K562 (cell line): ENCODE results near the gene ORC1. TPM values are rescaled to one million over a fixed set of nuclear protein-coding genes. Genes with fewer than 3 reads are reported as not detected.
A peak's percentile ranks its signal among the peaks of the same experiment; 100 is the strongest.

Source experiments
- ATF6 ChIP-seq: sonication (generic); formaldehyde crosslinking; IDR thresholded peaks from 2 replicates; pipeline ENCODE4 v1.4.0; 2020; ENCODE audit warnings: mild to moderate bottlenecking, missing genetic modification reagents
- CBX3 ChIP-seq, 2 experiments: IDR thresholded peaks; 1 replicate in 1 of 2; 2 replicates in 1 of 2; pipeline ENCODE4 v1.6.1; 2012; ENCODE audit warnings: inconsistent platforms in 2 of 2, low read length in 2 of 2, borderline replicate concordance in 1 of 2, control low read depth in 1 of 2
- DPF2 ChIP-seq: fragments of 450-650 bp; IDR thresholded peaks from 2 replicates; pipeline ENCODE4 v1.6.1; 2016
- E2F5 ChIP-seq: sonication (generic); formaldehyde crosslinking; IDR thresholded peaks from 2 replicates; pipeline ENCODE4 v1.8.0; 2022; ENCODE audit warnings: mild to moderate bottlenecking, missing genetic modification reagents
- EHMT2 ChIP-seq: fragments of 450-650 bp; IDR thresholded peaks from 2 replicates; pipeline ENCODE4 v1.6.1; 2018; ENCODE audit warnings: antibody characterized with exemption
- HBP1 ChIP-seq: fragments of 450-650 bp; formaldehyde crosslinking; IDR thresholded peaks from 2 replicates; pipeline ENCODE4 v1.4.0; 2022; ENCODE audit warnings: missing genetic modification characterization
- HNRNPL ChIP-seq: fragments of 200-400 bp; formaldehyde crosslinking; IDR thresholded peaks from 2 replicates; pipeline ENCODE4 v1.6.1; 2017; ENCODE audit warnings: low read depth, mild to moderate bottlenecking, low read length
- MTA1 ChIP-seq: fragments of 450-650 bp; IDR thresholded peaks from 2 replicates; pipeline ENCODE4 v1.6.1; 2017; ENCODE audit warnings: borderline replicate concordance
- PHF21A ChIP-seq: fragments of 450-650 bp; IDR thresholded peaks from 2 replicates; pipeline ENCODE4 v1.6.1; 2017; ENCODE audit warnings: low read depth, borderline replicate concordance
- PYGO2 ChIP-seq: fragments of 450-650 bp; IDR thresholded peaks from 2 replicates; pipeline ENCODE4 v1.6.1; 2016; ENCODE audit warnings: mild to moderate bottlenecking, missing genetic modification characterization, moderate library complexity, missing compliant biosample characterization
- REST ChIP-seq, 2 experiments: fragments of 450-650 bp; formaldehyde crosslinking in 1 of 2; IDR thresholded peaks; 2 replicates each; pipeline versions ENCODE4 v1.4.0 to v1.6.1; 2014 to 2020; ENCODE audit warnings: mild to moderate bottlenecking in 2 of 2, borderline replicate concordance in 1 of 2, low read depth in 1 of 2
- ZNF79 ChIP-seq: fragments of 250-450 bp; sonication (Bioruptor Pico); IDR thresholded peaks from 2 replicates; pipeline ENCODE4 v1.4.0; 2020; ENCODE audit warnings: low read depth, mild to moderate bottlenecking, moderate library complexity
- polyA plus RNA-seq, 8 experiments: library from polyadenylated mRNA; depleted of rRNA in 4 of 8; stranded (reverse) in 5 of 8; unstranded in 3 of 8; fragments of >200 nt; fragmentation: Nextera tagmentation in 2 of 8; fragmentation: Illumina TruSeq in 1 of 8; extraction: Ambion mirVana in 2 of 8; extraction: Trizol in 1 of 8; gene quantifications; 2 replicates each; pipeline versions ENCODE4 v1.2.1 to v1.2.3, GENCODE V29; 2011 to 2014; ENCODE audit warnings: inconsistent platforms in 1 of 8, missing spikeins in 1 of 8
- total RNA-seq, 7 experiments: library from RNA; depleted of rRNA in 6 of 7; stranded (reverse); fragments of >200 nt in 6 of 7; fragmentation: Illumina TruSeq in 2 of 7; extraction: Trizol in 2 of 7; gene quantifications; 2 replicates each; pipeline versions ENCODE4 v1.2.1 to v1.2.3, GENCODE V29; 2011 to 2021; ENCODE audit warnings: low replicate concordance in 1 of 7

The ORC1 gene
- total and polyA plus RNA-seq, 9 of the 15 experiments (the other 6 are each of a cell fraction or from before 2014, with no cell fraction given) = 26.4 to 91.6 (median 69.7) TPM

GRCh38 chr1:52365746-52366516 lies 38.3 kb downstream of the ORC1 start, which contains the start of gene CC2D1B (continued):
- TF ChIP-seq CBX3 (IDR thresholded peaks at IDR 0.05; ENCODE audit: borderline replicate concordance in 1 of 2, low read length in 2 of 2) (peak in 1 of 2 experiments; percentile 40; a peak in 1 of 3 replicates), PHF21A (peak; percentile 72; the same call in 1 of the 2 replicates), REST (IDR thresholded peaks at IDR 0.05; ENCODE audit: borderline replicate concordance) (peak; percentile 96), REST (CRISPR knock-in tag; IDR thresholded peaks at IDR 0.05; ENCODE audit: low read depth) (peak; percentile 23), DPF2 (no peak), HNRNPL (peak; percentile 77; the same call in 1 of the 2 replicates), E2F5 (CRISPR knock-in tag) (peak; percentile 33; the same call in 1 of the 2 replicates), HBP1 (no peak), ZNF79 (CRISPR knock-in tag) (no peak), ATF6 (CRISPR knock-in tag) (0 out of 2 replicates have a peak, but pooled peaks have one; percentile 47), EHMT2 (no peak), PYGO2 (tag) (no peak), MTA1 (no peak)
